DND-41 (cell line): ENCODE results near the gene SLC44A2.
"Not testable (repeated sequence)": the region's sequence is repeated elsewhere in the genome, so short reads cannot be mapped to it uniquely, and the experiment has no call there.

ENCODE experiments used
- ATAC-seq: fragments of 200-7000 bp; cut with Tn5 transposase; 3 replicates; pipeline ENCODE4 v1.9.1; 2021; ENCODE audit warnings: low read depth; ENCODE audit not compliant: insufficient read depth
- DNase-seq: peaks from one replicate; pipeline ENCODE4 v3.0.0-alpha.2; 2020
- H2AFZ ChIP-seq: 2 replicates; pipeline ENCODE4 v1.6.0; 2012; ENCODE audit warnings: low read depth, low read length
- H3K27ac ChIP-seq: 2 replicates; pipeline ENCODE4 v1.5.1; 2012; ENCODE audit warnings: low read length, inconsistent platforms
- H3K27me3 ChIP-seq: fragments of 200-600 bp; sonication (generic); 2 replicates; pipeline ENCODE4 v1.6.0; 2012; ENCODE audit warnings: low read length, mild to moderate bottlenecking, inconsistent platforms; ENCODE audit not compliant: insufficient read depth, poor library complexity
- H3K36me3 ChIP-seq: 2 replicates; pipeline ENCODE4 v1.5.1; 2012; ENCODE audit warnings: low read length, inconsistent platforms; ENCODE audit not compliant: insufficient read depth
- H3K4me1 ChIP-seq: 2 replicates; pipeline ENCODE4 v1.5.1; 2012; ENCODE audit warnings: mild to moderate bottlenecking, low read length; ENCODE audit not compliant: insufficient read depth
- H3K4me2 ChIP-seq: 2 replicates; pipeline ENCODE4 v1.6.0; 2012; ENCODE audit warnings: mild to moderate bottlenecking, moderate library complexity, low read length, inconsistent platforms; ENCODE audit not compliant: insufficient read depth
- H3K4me3 ChIP-seq, 2 experiments: fragments of 200-600 bp in 1 of 2; shearing (Covaris generic) in 1 of 2; 2 replicates each; pipeline ENCODE4 v1.5.1; 2012 to 2016; ENCODE audit warnings: inconsistent platforms in 2 of 2, low read length in 2 of 2, mild to moderate bottlenecking in 2 of 2, low read depth in 1 of 2, moderate library complexity in 1 of 2
- H3K79me2 ChIP-seq: 2 replicates; pipeline ENCODE4 v1.6.0; 2012; ENCODE audit warnings: low read length, inconsistent platforms; ENCODE audit not compliant: insufficient read depth
- H3K9ac ChIP-seq: 2 replicates; pipeline ENCODE4 v1.6.0; 2012; ENCODE audit warnings: low read depth, mild to moderate bottlenecking, inconsistent platforms, low read length, moderate library complexity
- H3K9me3 ChIP-seq: 2 replicates; pipeline ENCODE4 v1.5.1; 2012; ENCODE audit warnings: low read length, moderate library complexity, mild to moderate bottlenecking, inconsistent platforms; ENCODE audit not compliant: insufficient read depth, severe bottlenecking
- H4K20me1 ChIP-seq: 2 replicates; pipeline ENCODE4 v1.6.0; 2012; ENCODE audit warnings: low read length; ENCODE audit not compliant: insufficient read depth
- CTCF ChIP-seq: IDR thresholded peaks from 2 replicates; pipeline ENCODE4 v1.5.1; 2012; ENCODE audit warnings: borderline replicate concordance, low read length, moderate library complexity, mild to moderate bottlenecking; ENCODE audit not compliant: poor library complexity, severe bottlenecking; ENCODE audit errors: extremely low read depth
- EZH2 ChIP-seq: IDR thresholded peaks from 3 replicates; pipeline ENCODE4 v1.6.1; 2012; ENCODE audit warnings: borderline replicate concordance, low read depth, mild to moderate bottlenecking, moderate library complexity, low read length, inconsistent platforms; ENCODE audit not compliant: severe bottlenecking

Gene SLC44A2

GRCh38 chr19:10670876-10671804, 45.8 kb downstream of the SLC44A2 start:
- Histone ChIP-seq H3K27me3 (no peaks in the 10 kb centered on the region), H4K20me1 (peaks cover 91% of the 10 kb centered on the region), H3K9ac (no peak overlapping the region), H3K36me3 (peaks cover 97% of the 10 kb centered on the region), H3K4me3 (no peak overlapping the region), H3K9me3 (no peaks in the 10 kb centered on the region), H3K79me2 (peaks cover 99% of the 10 kb centered on the region), H3K27ac (no peak overlapping the region), H2AFZ (no peak overlapping the region), H3K4me1 (no peaks in the 10 kb centered on the region), H3K4me2 (no peak overlapping the region)
- no peak for ATAC-seq
- DNase-seq, result no peak
- no peak for TF ChIP-seq EZH2
- no peak for TF ChIP-seq CTCF

- H2AFZ ChIP-seq, DNase-seq, H3K27ac ChIP-seq, H3K4me2 ChIP-seq, H3K4me1 ChIP-seq, H3K27me3 ChIP-seq, H3K4me3 ChIP-seq, H3K9me3 ChIP-seq, H3K9ac ChIP-seq, ATAC-seq: not testable (repeated sequence)
- Histone ChIP-seq H3K79me2 (peaks cover 95% of the 10 kb centered on the region), H4K20me1 (peaks cover 89% of the 10 kb centered on the region), H3K36me3 (peaks cover 96% of the 10 kb centered on the region)
Observed at GRCh38 chr19:10671922-10672321, 46.6 kb downstream of the SLC44A2 start.

GRCh38 chr19:10675214-10675613, 49.9 kb downstream of the SLC44A2 start:
- H4K20me1 ChIP-seq, result peaks cover 89% of the 10 kb centered on the region

GRCh38 chr19:10677751-10678150, 52.4 kb downstream of the SLC44A2 start:
- Histone ChIP-seq H3K36me3 (peaks cover 99% of the 10 kb centered on the region), H3K27me3 (no peaks in the 10 kb centered on the region), H3K4me1 (no peaks in the 10 kb centered on the region), H3K27ac (no peak overlapping the region), H3K4me2 (no peak overlapping the region), H4K20me1 (peaks cover 92% of the 10 kb centered on the region), H2AFZ (no peak overlapping the region), H3K9ac (no peak overlapping the region), H3K79me2 (peaks cover 94% of the 10 kb centered on the region), H3K9me3 (no peaks in the 10 kb centered on the region), H3K4me3 (no peak overlapping the region)
- DNase-seq, result no peak
- no peak for ATAC-seq
- TF ChIP-seq EZH2 (no peak), CTCF (no peak)

More at GRCh38 chr19:10675214-10675613, 49.9 kb downstream of the SLC44A2 start:
- Histone ChIP-seq H3K36me3 (peaks cover 99% of the 10 kb centered on the region), H3K79me2 (peaks cover 95% of the 10 kb centered on the region)
- H3K27me3 ChIP-seq, H3K4me2 ChIP-seq, H3K9me3 ChIP-seq, H2AFZ ChIP-seq, H3K9ac ChIP-seq, H3K4me1 ChIP-seq, ATAC-seq, H3K27ac ChIP-seq, H3K4me3 ChIP-seq, DNase-seq: not testable (repeated sequence)
